IMR-90 (cell line): Measurements from ENCODE around the gene CDK15.

Experiments
- BHLHE40 ChIP-seq: fragments of 150-350 bp; IDR thresholded peaks from 2 replicates; pipeline ENCODE4 v1.6.1; 2016; ENCODE audit warnings: mild to moderate bottlenecking, low read depth, low read length
- CEBPB ChIP-seq: IDR thresholded peaks from 2 replicates; pipeline ENCODE4 v1.6.1; 2012; ENCODE audit warnings: low read depth, low read length, improper control_type of control experiment
- CHD1 ChIP-seq: IDR thresholded peaks from 2 replicates; pipeline ENCODE4 v1.6.1; 2012; ENCODE audit warnings: low read depth, low read length, improper control_type of control experiment
- CTCF ChIP-seq: conservative IDR thresholded peaks from 2 replicates; pipeline ENCODE4 v1.5.1; 2012; ENCODE audit warnings: mild to moderate bottlenecking, low read depth, low read length, improper control_type of control experiment
- ELK1 ChIP-seq: fragments of 150-350 bp; IDR thresholded peaks from 2 replicates; pipeline ENCODE4 v1.6.1; 2016; ENCODE audit warnings: low read depth, mild to moderate bottlenecking, low read length, moderate library complexity, borderline replicate concordance
- MAFK ChIP-seq: IDR thresholded peaks from 2 replicates; pipeline ENCODE4 v1.6.1; 2012; ENCODE audit warnings: low read depth, low read length, improper control_type of control experiment
- MAZ ChIP-seq: IDR thresholded peaks from 2 replicates; pipeline ENCODE4 v1.6.1; 2012; ENCODE audit warnings: low read depth, mild to moderate bottlenecking, low read length, improper control_type of control experiment, moderate library complexity, borderline replicate concordance
- MXI1 ChIP-seq: IDR thresholded peaks from 2 replicates; pipeline ENCODE4 v1.6.1; 2012; ENCODE audit warnings: low read depth, mild to moderate bottlenecking, low read length, moderate library complexity, borderline replicate concordance
- NFE2L2 ChIP-seq: fragments of 150-350 bp; IDR thresholded peaks from 2 replicates; pipeline ENCODE4 v1.6.1; 2016; ENCODE audit warnings: low read depth, mild to moderate bottlenecking, low read length
- POLR2A ChIP-seq: IDR thresholded peaks from 2 replicates; pipeline ENCODE4 v1.6.1; 2012; ENCODE audit warnings: mild to moderate bottlenecking, low read depth, low read length
- RAD21 ChIP-seq: IDR thresholded peaks from 2 replicates; pipeline ENCODE4 v1.6.1; 2012; ENCODE audit warnings: low read length, improper control_type of control experiment
- SMC3 ChIP-seq: fragments of 150-350 bp; IDR thresholded peaks from 2 replicates; pipeline ENCODE4 v1.6.1; 2016; ENCODE audit warnings: low read depth, mild to moderate bottlenecking, antibody characterized with exemption, low read length, moderate library complexity
- USF2 ChIP-seq: fragments of 150-350 bp; IDR thresholded peaks from 2 replicates; pipeline ENCODE4 v1.6.1; 2017; ENCODE audit warnings: mild to moderate bottlenecking, antibody characterized with exemption, low read length, low read depth

- TF ChIP-seq CTCF (no peak), CEBPB (no peak), POLR2A (no peak), SMC3 (no peak), BHLHE40 (no peak), USF2 (no peak), CHD1 (no peak), ELK1 (no peak), MAZ (no peak), MXI1 (no peak), NFE2L2 (no peak), MAFK (no peak), RAD21 (no peak)
Observed at GRCh38 chr2:201866643-201867473, 60.5 kb downstream of the CDK15 start.
